WTC11 (cell line): ENCODE measurements around the gene BMX. TPM values are rescaled to one million over a fixed set of nuclear protein-coding genes. Genes with fewer than 3 reads are reported as not detected.
A peak's percentile ranks its signal among the peaks of the same experiment; 100 is the strongest.

ENCODE experiments used
- ATAC-seq: fragments of 200-7000 bp; cut with Tn5 transposase; 2 replicates; pipeline ENCODE4 v1.10.0; 2021; ENCODE audit warnings: mild to moderate bottlenecking, moderate library complexity
- CTCF ChIA-PET: fragments of 300-600 bp; sonication (Branson Sonifier 250); formaldehyde crosslinking; loops from one replicate; lab custom pipeline; 2021; ENCODE audit warnings: antibody characterized with exemption; lab: Charles Lee
- POLR2A ChIA-PET: fragments of 350-600 bp; sonication (Branson Sonifier 250); formaldehyde crosslinking; loops from one replicate; lab custom pipeline; 2021; ENCODE audit warnings: antibody characterized with exemption; lab: Charles Lee
- DNase-seq: peaks from one replicate; pipeline ENCODE4 v3.0.0; 2021; ENCODE audit warnings: low spot score
- H3K27ac Mint-ChIP-seq: 2 replicates; pipeline ENCODE4 v1.8.0; 2021; ENCODE audit warnings: mixed read lengths
- H3K27me3 Mint-ChIP-seq: 2 replicates; pipeline ENCODE4 v1.8.0; 2021; ENCODE audit warnings: low read depth, mild to moderate bottlenecking, moderate library complexity, mixed read lengths
- H3K36me3 Mint-ChIP-seq: 2 replicates; pipeline ENCODE4 v1.8.0; 2021; ENCODE audit warnings: mixed read lengths
- H3K4me1 Mint-ChIP-seq: 2 replicates; pipeline ENCODE4 v1.8.0; 2022; ENCODE audit warnings: mixed read lengths
- H3K4me3 Mint-ChIP-seq: 2 replicates; pipeline ENCODE4 v1.8.0; 2021; ENCODE audit warnings: mild to moderate bottlenecking, moderate library complexity, mixed read lengths
- H3K9me3 Mint-ChIP-seq: 2 replicates; pipeline ENCODE4 v1.8.0; 2021; ENCODE audit warnings: mixed read lengths
- ARID4B ChIP-seq: sonication (generic); formaldehyde crosslinking; IDR thresholded peaks from 2 replicates; pipeline ENCODE4 v1.8.0; 2023; ENCODE audit warnings: missing genetic modification reagents, mild to moderate bottlenecking, borderline replicate concordance
- ATF3 ChIP-seq: sonication (generic); formaldehyde crosslinking; conservative IDR thresholded peaks from 2 replicates; pipeline ENCODE4 v1.8.1; 2022; ENCODE audit warnings: mild to moderate bottlenecking, missing genetic modification reagents
- CDX4 ChIP-seq: fragments of 250-450 bp; sonication (Bioruptor Pico); IDR thresholded peaks from 2 replicates; pipeline ENCODE4 v1.9.0; 2021; ENCODE audit warnings: moderate library complexity, mild to moderate bottlenecking, inconsistent platforms, borderline replicate concordance
- CREM ChIP-seq: sonication (generic); formaldehyde crosslinking; IDR thresholded peaks from 2 replicates; pipeline ENCODE4 v1.8.1; 2022; ENCODE audit warnings: mild to moderate bottlenecking, missing genetic modification reagents, moderate library complexity
- E2F1 ChIP-seq: sonication (generic); formaldehyde crosslinking; IDR thresholded peaks from 2 replicates; pipeline ENCODE4 v1.8.0; 2022; ENCODE audit warnings: mild to moderate bottlenecking, missing genetic modification reagents
- E2F5 ChIP-seq: sonication (generic); formaldehyde crosslinking; IDR thresholded peaks from 2 replicates; pipeline ENCODE4 v1.8.1; 2022; ENCODE audit warnings: mild to moderate bottlenecking, moderate library complexity, missing genetic modification reagents
- EMX1 ChIP-seq: fragments of 250-450 bp; sonication (Bioruptor Pico); IDR thresholded peaks from 2 replicates; pipeline ENCODE4 v1.8.0; 2021; ENCODE audit warnings: mild to moderate bottlenecking
- ETV6 ChIP-seq: sonication (generic); formaldehyde crosslinking; IDR thresholded peaks from 2 replicates; pipeline ENCODE4 v1.8.1; 2022; ENCODE audit warnings: mild to moderate bottlenecking, missing genetic modification reagents
- FOXJ3 ChIP-seq: sonication (generic); formaldehyde crosslinking; IDR thresholded peaks from 2 replicates; pipeline ENCODE4 v1.9.0; 2021; ENCODE audit warnings: missing genetic modification reagents, mild to moderate bottlenecking, borderline replicate concordance
- FOXP1 ChIP-seq: sonication (generic); formaldehyde crosslinking; IDR thresholded peaks from 2 replicates; pipeline ENCODE4 v1.8.0; 2022; ENCODE audit warnings: missing genetic modification reagents, mild to moderate bottlenecking, moderate library complexity, borderline replicate concordance
- HMGA2 ChIP-seq: fragments of 250-450 bp; sonication (Bioruptor Pico); IDR thresholded peaks from 2 replicates; pipeline ENCODE4 v1.4.0; 2021; ENCODE audit warnings: mild to moderate bottlenecking, moderate library complexity
- HMGXB4 ChIP-seq: sonication (generic); formaldehyde crosslinking; IDR thresholded peaks from 2 replicates; pipeline ENCODE4 v1.8.1; 2023; ENCODE audit warnings: mild to moderate bottlenecking, moderate library complexity, missing genetic modification reagents
- JAZF1 ChIP-seq: fragments of 250-450 bp; sonication (Bioruptor Pico); IDR thresholded peaks from 2 replicates; pipeline ENCODE4 v1.9.0; 2021; ENCODE audit warnings: moderate library complexity, mild to moderate bottlenecking, inconsistent platforms
- MAX ChIP-seq: sonication (generic); formaldehyde crosslinking; IDR thresholded peaks from 2 replicates; pipeline ENCODE4 v1.8.0; 2022; ENCODE audit warnings: mild to moderate bottlenecking, missing genetic modification reagents
- NR1H2 ChIP-seq: sonication (generic); formaldehyde crosslinking; IDR thresholded peaks from 2 replicates; pipeline ENCODE4 v1.9.0; 2021; ENCODE audit warnings: mild to moderate bottlenecking, moderate library complexity, missing genetic modification reagents
- OVOL2 ChIP-seq: fragments of 250-450 bp; sonication (Bioruptor Pico); IDR thresholded peaks from 2 replicates; pipeline ENCODE4 v1.9.0; 2021; ENCODE audit warnings: mild to moderate bottlenecking, borderline replicate concordance
- PRRX2 ChIP-seq: fragments of 250-450 bp; sonication (Bioruptor Pico); IDR thresholded peaks from 2 replicates; pipeline ENCODE4 v1.8.0; 2021; ENCODE audit warnings: mild to moderate bottlenecking
- RELA ChIP-seq: sonication (generic); formaldehyde crosslinking; IDR thresholded peaks from 2 replicates; pipeline ENCODE4 v1.8.1; 2022; ENCODE audit warnings: missing genetic modification reagents, mild to moderate bottlenecking, borderline replicate concordance
- SOX15 ChIP-seq: fragments of 250-450 bp; sonication (Bioruptor Pico); IDR thresholded peaks from 2 replicates; pipeline ENCODE4 v1.9.0; 2021; ENCODE audit warnings: mild to moderate bottlenecking
- TEAD4 ChIP-seq: sonication (generic); formaldehyde crosslinking; IDR thresholded peaks from 2 replicates; pipeline ENCODE4 v1.8.0; 2022; ENCODE audit warnings: mild to moderate bottlenecking, missing genetic modification reagents
- ZBTB21 ChIP-seq: sonication (generic); formaldehyde crosslinking; IDR thresholded peaks from 2 replicates; pipeline ENCODE4 v1.8.1; 2023; ENCODE audit warnings: mild to moderate bottlenecking, missing genetic modification reagents, borderline replicate concordance
- ZNF232 ChIP-seq: sonication (generic); formaldehyde crosslinking; IDR thresholded peaks from 2 replicates; pipeline ENCODE4 v1.8.0; 2022; ENCODE audit warnings: mild to moderate bottlenecking, missing genetic modification reagents
- ZNF317 ChIP-seq: sonication (generic); formaldehyde crosslinking; IDR thresholded peaks from 2 replicates; pipeline ENCODE4 v1.8.1; 2023; ENCODE audit warnings: low read depth, mild to moderate bottlenecking, moderate library complexity, missing genetic modification reagents, borderline replicate concordance
- ZNF396 ChIP-seq: fragments of 250-450 bp; sonication (Bioruptor Pico); IDR thresholded peaks from 2 replicates; pipeline ENCODE4 v1.8.0; 2021; ENCODE audit warnings: mild to moderate bottlenecking, moderate library complexity, borderline replicate concordance
- ZNF423 ChIP-seq: fragments of 250-450 bp; sonication (Bioruptor Pico); IDR thresholded peaks from 2 replicates; pipeline ENCODE4 v2.1.2; 2022; ENCODE audit warnings: mild to moderate bottlenecking, moderate library complexity
- ZNF512 ChIP-seq: sonication (generic); formaldehyde crosslinking; IDR thresholded peaks from 2 replicates; pipeline ENCODE4 v1.8.1; 2022; ENCODE audit warnings: missing genetic modification reagents, borderline replicate concordance
- ZNF671 ChIP-seq: fragments of 250-450 bp; sonication (Bioruptor Pico); IDR thresholded peaks from 2 replicates; pipeline ENCODE4 v1.8.0; 2021; ENCODE audit warnings: mild to moderate bottlenecking
- total RNA-seq: library from RNA; stranded (reverse); gene quantifications from 3 replicates; pipeline ENCODE4 v1.2.3, GENCODE V29; 2021

The BMX gene
- total RNA-seq, 1 experiment from 2014 or later: not detected

GRCh38 chrX:15475486-15475885 is 25.1 kb upstream of the BMX start:
- no peak for TF ChIP-seq ZNF232 (CRISPR knock-in tag)
- TF ChIP-seq OVOL2 (CRISPR knock-in tag): no peak
- TF ChIP-seq FOXJ3 (CRISPR knock-in tag): no peak
- TF ChIP-seq TEAD4 (CRISPR knock-in tag): no peak
- no peak for TF ChIP-seq JAZF1 (CRISPR knock-in tag)
- no peak for TF ChIP-seq CREM
- no peak for TF ChIP-seq ETV6
- TF ChIP-seq E2F5 (CRISPR knock-in tag): no peak
- TF ChIP-seq EMX1 (CRISPR knock-in tag): no peak
- TF ChIP-seq ATF3 (CRISPR knock-in tag): no peak
- TF ChIP-seq ARID4B (CRISPR knock-in tag): no peak
- TF ChIP-seq ZNF396 (CRISPR knock-in tag): no peak
- no peak for TF ChIP-seq ZNF512 (CRISPR knock-in tag)
- no peak for TF ChIP-seq ZNF317 (CRISPR knock-in tag)
- TF ChIP-seq CDX4 (CRISPR knock-in tag): no peak
- TF ChIP-seq FOXP1 (CRISPR knock-in tag): no peak
- no peak for TF ChIP-seq ZNF671 (CRISPR knock-in tag)
- no peak for TF ChIP-seq ZNF423 (CRISPR knock-in tag)
- no peak for TF ChIP-seq ZBTB21
- TF ChIP-seq PRRX2 (CRISPR knock-in tag): no peak
- peaks cover 9% of the 10 kb centered on the region for H3K36me3 Mint-ChIP-seq
- H3K9me3 Mint-ChIP-seq: peaks cover 5% of the 10 kb centered on the region
- no peak overlapping the region for H3K4me3 Mint-ChIP-seq
- ChIA-PET CTCF (no interaction called here), POLR2A (interaction anchor here (0.9 kb wide), 1 partner anchor 18 kb away, joined by 3 read pairs; the partner anchor contains the start of gene PIR)
- peak overlapping the region; percentile 32 for H3K27ac Mint-ChIP-seq
- DNase-seq: no peak
- no peaks in the 10 kb centered on the region for H3K27me3 Mint-ChIP-seq
- H3K4me1 Mint-ChIP-seq: peaks cover 16% of the 10 kb centered on the region
- ATAC-seq: no peak

- DNase-seq (no peak), ATAC-seq (no peak)
- POLR2A ChIA-PET: no interaction called here
- H3K27me3 Mint-ChIP-seq: no peaks in the 10 kb centered on the region
- H3K9me3 Mint-ChIP-seq: peaks cover 9% of the 10 kb centered on the region
- no peak overlapping the region for H3K4me3 Mint-ChIP-seq
- CTCF ChIA-PET: no interaction called here
- no peaks in the 10 kb centered on the region for H3K4me1 Mint-ChIP-seq
- H3K36me3 Mint-ChIP-seq: peaks cover 10% of the 10 kb centered on the region
- H3K27ac Mint-ChIP-seq: no peak overlapping the region
- TF ChIP-seq HMGA2 (CRISPR knock-in tag) (no peak), RELA (CRISPR knock-in tag) (no peak), SOX15 (CRISPR knock-in tag) (no peak), NR1H2 (CRISPR knock-in tag) (no peak), E2F1 (CRISPR knock-in tag) (no peak), ZNF396 (CRISPR knock-in tag) (no peak), ETV6 (no peak), HMGXB4 (CRISPR knock-in tag) (no peak), ZNF423 (CRISPR knock-in tag) (no peak), MAX (no peak)
Observed at GRCh38 chrX:15483891-15484290, 16.7 kb upstream of the BMX start.
